ENCODE measurements around the gene LYAR. TPM values are rescaled to one million over a fixed set of nuclear protein-coding genes. Genes with fewer than 3 reads are reported as not detected.

LYAR gene
- total and polyA plus RNA-seq, 2 of the 13 experiments (the other 11 are each of a cell fraction or from before 2014, with no cell fraction given): 7.8 to 94.2 TPM

- TF ChIP-seq ZNF142 (CRISPR knock-in tag; IDR thresholded peaks at IDR 0.05) (no peak), ZNF235 (CRISPR knock-in tag; IDR thresholded peaks at IDR 0.05; ENCODE audit: borderline replicate concordance) (no peak), REPIN1 (CRISPR knock-in tag; IDR thresholded peaks at IDR 0.05; ENCODE audit: borderline replicate concordance, low read depth) (peak; percentile 55; the same call in 1 of the 2 replicates), TOE1 (CRISPR knock-in tag; IDR thresholded peaks at IDR 0.05) (no peak), GATA4 (IDR thresholded peaks at IDR 0.05; ENCODE audit: borderline replicate concordance, low read depth) (no peak), ZNF432 (CRISPR knock-in tag; IDR thresholded peaks at IDR 0.05; ENCODE audit: borderline replicate concordance) (no peak), MTA3 (CRISPR knock-in tag; IDR thresholded peaks at IDR 0.05) (no peak), EHMT2 (IDR thresholded peaks at IDR 0.05; ENCODE audit: borderline replicate concordance, low read depth, low read length) (no peak), ZNF577 (CRISPR knock-in tag; IDR thresholded peaks at IDR 0.05; ENCODE audit: borderline replicate concordance, low read depth) (no peak), ZNF446 (CRISPR knock-in tag; IDR thresholded peaks at IDR 0.05) (no peak), EEA1 (CRISPR knock-in tag; IDR thresholded peaks at IDR 0.05; ENCODE audit: borderline replicate concordance) (no peak), PRPF4 (IDR thresholded peaks at IDR 0.05; ENCODE audit: low read depth, low read length, poor library complexity, severe bottlenecking) (no peak), NFYB (CRISPR knock-in tag; IDR thresholded peaks at IDR 0.05) (no peak), STAG1 (CRISPR knock-in tag; IDR thresholded peaks at IDR 0.05) (peak; percentile 68), ELF3 (CRISPR knock-in tag; IDR thresholded peaks at IDR 0.05) (no peak), ZFP41 (CRISPR knock-in tag; IDR thresholded peaks at IDR 0.05; ENCODE audit: borderline replicate concordance) (no peak), MBNL3 (CRISPR knock-in tag; conservative IDR thresholded peaks at IDR 0.05) (no peak), ZNF10 (CRISPR knock-in tag; IDR thresholded peaks at IDR 0.05; ENCODE audit: borderline replicate concordance, low read depth) (no peak), FOXO4 (CRISPR knock-in tag; conservative IDR thresholded peaks at IDR 0.05) (no peak), DNMT3B (CRISPR knock-in tag; conservative IDR thresholded peaks at IDR 0.05) (no peak), ZNF441 (CRISPR knock-in tag; IDR thresholded peaks at IDR 0.05; ENCODE audit: borderline replicate concordance) (no peak), MYPOP (CRISPR knock-in tag; IDR thresholded peaks at IDR 0.05) (no peak)
Observed at GRCh38 chr4:4260185-4260751, 29.7 kb downstream of the LYAR start (continued).

All from HepG2 (cell line).